Lower leg skin (tissue), 4 donors: ENCODE data around the gene NFE2L1. TPM values are rescaled to one million over a fixed set of nuclear protein-coding genes. Genes with fewer than 3 reads are reported as not detected.
A peak's percentile ranks its signal among the peaks of the same experiment; 100 is the strongest.

Experiments
- DNase-seq, 2 donors: peaks; one replicate each; pipeline ENCODE4 v3.0.0-alpha.2; 2019; ENCODE audit warnings: low spot score in 2 of 2
- H3K4me3 ChIP-seq: fragments of 200-600 bp; sonication (generic); 2 replicates; pipeline ENCODE4 v1.5.1; 2017; ENCODE audit warnings: mild to moderate bottlenecking, low read depth; ENCODE audit not compliant: poor library complexity, severe bottlenecking
- POLR2A ChIP-seq, 2 donors: fragments of 450-650 bp; IDR thresholded peaks; one replicate each; pipeline ENCODE4 v1.6.1; 2016 to 2017; ENCODE audit warnings: antibody characterized with exemption in 2 of 2, mild to moderate bottlenecking in 1 of 2, moderate library complexity in 1 of 2
- WGBS, 2 donors: methylation state at CpG; one replicate each; pipeline ENCODE4 v1.1.5; 2018; 5-methylcytosine and 5-hydroxymethylcytosine counted together
- intact Hi-C: fragments of 100-400 bp; cut with DNase I; formaldehyde crosslinking; loops from one replicate; pipeline ENCODE4 v1.15.0; 2023; ENCODE audit warnings: low total_unique reads
- total RNA-seq, 4 donors: library from RNA; depleted of rRNA; stranded (reverse); fragments of >200 nt; gene quantifications; one replicate each; pipeline ENCODE4 v1.1.0, GENCODE V29; 2016
- TF ChIP-seq, protein P1 (sequence below), 3 donors: fragments of 450-650 bp; IDR thresholded peaks; one replicate each; pipeline ENCODE4 v1.5.1; 2016; ENCODE audit warnings: antibody characterized with exemption in 3 of 3, mild to moderate bottlenecking in 3 of 3, moderate library complexity in 2 of 3

NFE2L1 gene
- total RNA-seq, 4 donors from 2014 or later, result 97.2 to 158 (median 117) TPM

DNA sequence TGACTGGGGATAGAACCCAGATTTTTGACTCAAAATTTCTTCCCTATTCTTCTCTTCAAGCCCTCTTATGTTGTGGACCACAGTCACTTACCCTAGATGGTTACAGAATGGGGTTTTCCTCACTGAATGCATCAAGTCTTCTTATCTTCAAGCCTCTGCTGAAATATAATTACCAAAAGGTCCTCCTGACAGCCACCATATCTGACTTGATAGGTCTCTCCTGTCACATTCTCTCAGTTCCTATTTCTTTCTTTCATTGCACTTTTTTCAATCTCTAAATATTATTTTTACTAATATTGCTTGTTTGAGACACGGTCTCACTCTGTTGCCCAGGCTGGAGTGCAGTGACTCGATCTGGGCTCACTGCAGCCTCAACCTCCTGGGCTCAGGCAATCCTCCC is 9.5 kb upstream of the NFE2L1 start:
- DNase-seq, result no peak
- intact Hi-C loops, result no loop called here
- H3K4me3 ChIP-seq, result no peak overlapping the region
- TF ChIP-seq POLR2A (IDR thresholded peaks at IDR 0.05), result no peak
- TF ChIP-seq, protein P1, sequence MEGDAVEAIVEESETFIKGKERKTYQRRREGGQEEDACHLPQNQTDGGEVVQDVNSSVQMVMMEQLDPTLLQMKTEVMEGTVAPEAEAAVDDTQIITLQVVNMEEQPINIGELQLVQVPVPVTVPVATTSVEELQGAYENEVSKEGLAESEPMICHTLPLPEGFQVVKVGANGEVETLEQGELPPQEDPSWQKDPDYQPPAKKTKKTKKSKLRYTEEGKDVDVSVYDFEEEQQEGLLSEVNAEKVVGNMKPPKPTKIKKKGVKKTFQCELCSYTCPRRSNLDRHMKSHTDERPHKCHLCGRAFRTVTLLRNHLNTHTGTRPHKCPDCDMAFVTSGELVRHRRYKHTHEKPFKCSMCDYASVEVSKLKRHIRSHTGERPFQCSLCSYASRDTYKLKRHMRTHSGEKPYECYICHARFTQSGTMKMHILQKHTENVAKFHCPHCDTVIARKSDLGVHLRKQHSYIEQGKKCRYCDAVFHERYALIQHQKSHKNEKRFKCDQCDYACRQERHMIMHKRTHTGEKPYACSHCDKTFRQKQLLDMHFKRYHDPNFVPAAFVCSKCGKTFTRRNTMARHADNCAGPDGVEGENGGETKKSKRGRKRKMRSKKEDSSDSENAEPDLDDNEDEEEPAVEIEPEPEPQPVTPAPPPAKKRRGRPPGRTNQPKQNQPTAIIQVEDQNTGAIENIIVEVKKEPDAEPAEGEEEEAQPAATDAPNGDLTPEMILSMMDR (IDR thresholded peaks at IDR 0.05), result no peak
- 88 to 91% methylated on average over 2 of the region's 2 CpGs for WGBS, 2 donors

DNA sequence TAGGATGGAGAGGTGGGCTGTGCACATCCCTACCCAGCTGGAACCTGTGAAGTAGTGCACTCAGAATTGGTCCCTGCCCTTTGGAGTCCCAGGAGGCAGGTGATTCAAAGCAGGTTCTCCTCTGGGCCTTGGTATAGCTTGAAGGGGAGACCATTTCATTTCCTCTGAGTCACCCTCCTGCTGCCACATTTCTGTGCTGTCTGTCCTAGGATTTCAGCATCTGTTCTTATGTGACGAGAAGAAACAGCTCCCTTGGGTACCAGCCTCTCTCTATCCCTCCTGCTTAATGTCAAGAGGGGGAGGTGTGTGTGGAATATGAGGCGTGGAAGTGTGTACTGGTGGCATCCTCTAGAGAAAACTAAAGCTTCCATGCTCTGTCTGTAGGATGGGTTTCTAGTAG is 5.0 kb upstream of the NFE2L1 start:
- H3K4me3 ChIP-seq, result no peak overlapping the region
- 71 to 73% methylated on average over 2 of the region's 2 CpGs for WGBS, 2 donors
- TF ChIP-seq, protein P1 (IDR thresholded peaks at IDR 0.05), result no peak
- no peak for TF ChIP-seq POLR2A (IDR thresholded peaks at IDR 0.05)
- intact Hi-C loops, result no loop called here
- no peak for DNase-seq

DNA sequence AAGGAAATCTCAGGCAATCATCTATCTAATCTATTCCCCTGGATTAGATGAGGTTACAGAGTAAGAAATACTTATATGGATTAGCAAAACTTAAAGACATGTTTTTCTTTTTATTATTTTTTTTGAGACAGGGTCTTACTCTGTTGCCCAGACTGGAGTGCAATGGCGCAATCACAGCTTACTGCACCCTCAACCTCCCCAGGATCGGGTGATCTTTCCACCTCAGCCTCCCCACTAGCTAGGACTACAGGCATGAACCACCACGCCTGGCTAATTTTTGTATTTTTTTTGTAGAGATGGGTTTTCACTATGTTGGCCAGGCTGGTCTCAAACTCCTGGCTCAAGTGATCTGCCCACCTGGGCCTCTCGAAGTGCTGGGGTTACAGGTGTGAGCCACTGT is 3.3 kb upstream of the NFE2L1 start:
- no peak overlapping the region for H3K4me3 ChIP-seq
- TF ChIP-seq POLR2A (IDR thresholded peaks at IDR 0.05), result no peak
- TF ChIP-seq, protein P1 (IDR thresholded peaks at IDR 0.05), result no peak
- no peak for DNase-seq
- intact Hi-C loops, result no loop called here
- 78 to 79% methylated on average over 4 of the region's 4 CpGs for WGBS, 2 donors

DNA sequence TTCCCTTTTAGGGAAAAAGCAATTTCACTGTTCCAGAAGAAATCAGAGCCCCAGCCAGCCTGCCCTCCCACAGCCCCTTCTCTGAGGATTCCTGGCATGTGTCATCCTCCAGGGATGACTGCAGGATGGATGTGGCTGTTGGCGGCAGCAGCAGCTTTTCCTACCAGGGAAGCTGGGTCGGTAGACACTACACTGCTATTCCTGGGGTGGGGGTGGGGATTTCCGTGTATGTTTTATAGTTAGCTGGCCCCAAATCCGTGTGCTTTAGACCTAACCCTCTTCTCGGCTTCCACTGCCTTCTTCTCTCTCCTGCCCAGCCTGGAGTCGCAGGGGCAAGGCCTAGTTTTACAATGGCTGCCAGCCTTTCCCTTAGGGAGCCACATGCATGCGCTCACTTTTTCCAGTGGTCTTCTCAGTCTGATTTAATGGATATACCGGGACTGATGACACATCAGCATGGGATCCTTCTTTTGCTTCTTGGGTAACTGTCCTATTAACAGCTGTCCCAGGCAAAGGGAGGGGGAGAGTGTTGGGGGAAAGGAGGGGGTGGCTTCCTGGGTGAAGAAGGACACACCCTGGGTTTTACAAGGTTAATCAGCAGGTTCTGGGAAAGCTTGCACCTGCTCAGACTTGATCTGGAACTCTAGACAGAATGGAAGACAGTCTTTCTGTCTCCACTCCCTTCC is 2.7 kb upstream of the NFE2L1 start:
- DNase-seq, result peak in 1 of 2 donors; percentile 62
- intact Hi-C loops, result no loop called here
- H3K4me3 ChIP-seq, result no peak overlapping the region
- no peak for TF ChIP-seq POLR2A (IDR thresholded peaks at IDR 0.05)
- TF ChIP-seq, protein P1 (IDR thresholded peaks at IDR 0.05), result no peak
- 22 to 29% methylated on average over 8 of the region's 8 CpGs for whole genome bisulfite sequencing, 2 donors

DNA sequence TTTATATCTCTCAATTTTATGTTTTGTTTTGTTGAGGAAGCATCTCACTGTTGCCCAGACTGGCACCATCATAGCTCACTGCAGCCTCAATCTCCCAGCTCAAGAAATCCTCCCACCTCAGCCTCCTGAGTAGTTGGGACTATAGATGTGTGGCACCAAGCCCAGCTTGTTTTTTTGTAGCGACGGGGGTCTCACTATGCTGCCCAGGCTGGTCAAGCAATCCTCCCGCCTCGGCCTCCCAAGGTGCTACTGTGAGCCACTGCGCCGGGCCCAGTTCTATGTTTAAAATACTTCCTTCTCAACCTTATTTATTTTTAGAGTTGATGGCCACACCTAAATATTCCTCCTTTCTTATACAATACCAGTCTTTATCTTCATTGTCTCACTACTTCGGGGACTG is 1.9 kb upstream of the NFE2L1 start:
- TF ChIP-seq, protein P1 (IDR thresholded peaks at IDR 0.05), result no peak
- TF ChIP-seq POLR2A (IDR thresholded peaks at IDR 0.05), result no peak
- 49 to 50% methylated on average over 7 of the region's 7 CpGs for WGBS, 2 donors
- no peak for DNase-seq
- intact Hi-C loops, result no loop called here
- H3K4me3 ChIP-seq, result no peak overlapping the region
